Superior temporal gyrus (tissue), 1 donor: Measurements from ENCODE around the gene RPL10.

Experiments used
- DNase-seq: peaks from one replicate; pipeline ENCODE4 v3.0.0-alpha.2; 2016; ENCODE audit errors: extremely low spot score

RPL10 gene

DNA sequence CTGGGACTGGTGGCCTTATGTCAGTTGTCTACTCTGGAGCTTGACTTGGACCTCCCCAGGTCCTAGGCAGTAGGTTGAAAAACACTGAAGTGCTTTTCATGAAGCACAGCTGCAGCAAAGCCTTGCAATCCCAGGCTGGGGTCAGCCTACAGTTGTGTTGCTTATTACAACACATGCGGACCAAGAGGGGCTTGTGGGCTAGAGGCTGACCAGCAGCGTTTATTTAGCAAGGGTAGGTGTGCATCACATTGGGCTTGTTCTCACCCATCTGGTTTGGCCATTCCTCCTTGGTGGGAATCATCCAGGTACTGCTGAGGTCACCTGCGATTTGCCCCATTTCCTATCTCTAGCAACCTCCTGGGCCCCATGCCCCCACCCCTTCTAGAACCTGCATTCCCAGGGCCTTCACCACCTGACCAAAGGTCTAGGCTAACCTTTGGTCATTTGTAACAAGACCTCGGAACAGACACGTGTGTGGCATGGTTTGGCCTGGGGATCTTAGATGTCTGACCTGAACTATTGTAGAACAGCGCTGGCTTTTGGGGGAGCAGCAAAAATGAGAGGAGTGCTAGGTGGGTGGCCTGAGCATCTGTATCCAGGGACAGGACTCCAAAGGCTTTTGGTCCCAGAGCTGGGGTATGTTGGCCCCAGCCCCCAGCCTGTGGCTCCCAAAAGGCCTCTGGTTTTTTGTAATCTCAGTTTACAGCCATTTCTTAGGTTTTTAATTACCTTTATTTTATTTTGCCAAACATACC is 3.0 kb downstream of the RPL10 start:
- no peak for DNase-seq

- DNase-seq: no peak
These were observed 3.9 kb downstream of the RPL10 start for GRCh38 chrX:154401918-154402621.

DNA sequence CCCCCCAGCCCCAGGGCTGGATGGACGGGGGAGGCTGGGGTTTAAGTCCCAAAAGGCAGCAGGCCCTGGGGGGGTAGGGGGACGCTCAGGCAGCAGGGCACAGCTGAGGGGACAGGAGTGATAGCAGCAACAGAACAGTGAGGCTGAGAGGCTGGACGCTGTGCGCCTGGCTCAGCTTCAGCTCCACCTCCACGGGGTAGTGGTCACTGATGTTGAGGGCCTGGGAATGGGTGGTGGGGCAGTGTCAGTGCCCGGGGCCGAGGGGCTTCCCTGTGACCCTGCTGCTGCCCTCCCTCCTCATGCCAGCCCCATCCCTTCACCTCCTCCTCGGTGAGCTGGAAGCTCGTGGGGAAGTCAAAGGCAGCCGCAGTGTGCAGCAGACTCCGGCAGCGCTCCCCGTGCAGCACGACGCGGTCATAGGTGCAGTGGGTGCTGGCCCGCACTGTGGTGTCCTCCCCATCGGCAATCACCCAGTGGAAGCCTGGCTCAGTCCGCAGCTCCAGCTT is 4.5 kb downstream of the RPL10 start:
- no peak for DNase-seq

DNA sequence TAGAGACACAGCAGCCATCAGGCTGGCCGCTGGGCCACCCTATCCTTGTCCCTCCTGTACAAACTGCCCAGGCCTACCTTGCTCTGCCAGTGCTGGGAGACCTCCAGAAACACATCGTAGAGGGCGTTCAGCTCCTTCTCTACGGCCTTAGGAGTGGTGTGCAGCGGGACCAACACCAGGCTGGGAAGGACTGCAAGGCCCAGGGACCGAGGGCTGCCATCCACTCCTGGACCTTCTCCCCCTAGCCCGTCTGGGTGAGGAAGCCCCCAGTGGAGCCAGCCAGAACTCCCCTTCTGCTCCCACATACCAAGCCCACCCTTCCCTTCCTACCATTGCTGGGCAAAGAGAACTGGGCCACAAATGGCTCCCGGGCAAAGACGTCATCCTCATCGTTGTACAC is 5.0 kb downstream of the RPL10 start:
- no peak for DNase-seq

GRCh38 chrX:154403858-154404257 is 5.7 kb downstream of the RPL10 start:
- no peak for DNase-seq

DNA sequence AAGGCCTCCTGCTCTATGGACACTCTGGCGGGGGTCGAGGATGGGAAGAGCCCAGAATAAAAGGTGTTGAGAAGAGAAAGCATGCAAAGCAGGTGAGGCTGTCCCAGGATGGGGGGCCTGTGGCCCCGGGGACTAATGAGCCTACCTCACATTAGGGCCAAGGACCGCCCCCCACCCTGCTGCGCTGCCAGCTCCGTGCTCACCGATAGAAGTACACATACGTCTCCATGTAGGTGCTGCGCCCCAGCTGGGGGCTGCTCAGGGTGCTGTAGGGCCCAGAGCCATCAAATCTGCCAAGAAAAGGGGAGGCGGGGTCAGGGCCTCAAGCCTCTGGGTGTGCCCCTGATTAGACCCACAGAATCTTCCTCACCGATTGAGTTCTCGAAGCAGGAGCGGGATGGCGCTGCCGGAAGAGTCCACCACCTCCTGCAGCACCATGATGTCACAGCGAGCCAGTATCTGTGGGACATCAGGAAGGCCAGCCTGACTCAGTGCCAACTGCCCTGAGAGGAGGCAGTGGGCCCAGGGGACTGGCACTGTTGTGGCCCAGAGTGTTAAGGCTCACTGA is 6.5 kb downstream of the RPL10 start:
- DNase-seq: no peak

- DNase-seq: no peak
These were observed 10.6 kb downstream of the RPL10 start for GRCh38 chrX:154408659-154409221.

DNA sequence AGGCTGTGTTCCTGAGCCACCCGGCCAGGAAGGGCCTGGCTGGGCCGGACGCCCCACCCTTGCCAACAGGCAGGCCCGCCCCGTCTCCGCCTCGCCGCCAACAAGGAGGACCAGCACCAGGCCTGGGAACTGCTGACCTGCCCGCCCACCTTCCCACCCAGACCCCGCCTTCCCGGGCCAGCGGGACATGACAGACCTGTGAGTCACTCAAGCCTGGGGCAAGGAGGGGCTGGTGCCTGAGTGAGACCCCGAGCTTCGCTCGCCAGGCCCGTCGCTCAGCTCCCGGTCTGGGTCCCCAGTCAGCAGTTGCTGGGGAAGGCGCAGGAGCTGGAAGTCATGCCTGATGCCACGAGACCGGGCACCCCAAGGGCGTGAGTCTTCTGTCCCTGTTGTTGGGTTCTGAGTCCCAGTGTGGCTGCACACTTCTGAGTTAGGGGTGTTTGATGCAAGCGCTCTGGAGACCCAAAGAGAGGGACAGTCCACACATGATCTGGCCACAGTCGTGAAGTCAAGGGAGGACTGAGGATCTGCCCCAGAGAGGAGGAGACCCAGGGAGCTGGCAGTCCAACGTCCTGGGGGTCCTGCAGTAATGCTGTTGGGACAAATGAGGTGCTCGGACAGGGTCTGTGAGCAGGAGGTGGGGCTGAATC is 11.2 kb downstream of the RPL10 start, which contains the start of gene DNASE1L1:
DNASE1L1 (minus strand) TSS at position 33 of the 650 bp plus-strand sequence. CDS start 3,686 bp downstream, outside the sequence.
- no peak for DNase-seq

- DNase-seq: no peak
These were observed 13.8 kb downstream of the RPL10 start for GRCh38 chrX:154411981-154412340.

DNA sequence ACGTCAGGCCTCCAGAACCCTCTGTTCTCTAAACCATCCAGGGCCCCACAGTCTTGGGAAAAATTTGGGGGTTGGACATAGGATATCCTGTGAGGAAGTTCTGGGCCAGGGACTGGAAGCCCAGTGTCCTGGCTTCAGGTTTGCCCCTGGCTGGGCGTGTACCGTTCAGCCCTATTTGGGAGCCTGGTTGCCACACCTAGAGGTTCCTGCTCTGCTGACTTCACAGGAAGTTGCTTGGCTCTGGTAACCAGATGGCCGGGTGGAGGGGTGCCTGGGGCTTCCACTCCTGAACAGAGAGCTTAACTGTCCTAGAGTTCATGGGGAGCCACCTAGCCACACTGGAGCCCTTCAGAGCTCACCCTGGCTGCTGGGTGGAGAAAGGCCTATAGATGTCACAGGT is 14.3 kb downstream of the RPL10 start:
- no peak for DNase-seq

GRCh38 chrX:154413142-154413541 is 15.0 kb downstream of the RPL10 start:
- DNase-seq: no peak

- DNase-seq: no peak
These were observed 19.0 kb downstream of the RPL10 start for GRCh38 chrX:154417157-154417556.

GRCh38 chrX:154419189-154419588 is 21.0 kb downstream of the RPL10 start:
- DNase-seq: no peak

DNA sequence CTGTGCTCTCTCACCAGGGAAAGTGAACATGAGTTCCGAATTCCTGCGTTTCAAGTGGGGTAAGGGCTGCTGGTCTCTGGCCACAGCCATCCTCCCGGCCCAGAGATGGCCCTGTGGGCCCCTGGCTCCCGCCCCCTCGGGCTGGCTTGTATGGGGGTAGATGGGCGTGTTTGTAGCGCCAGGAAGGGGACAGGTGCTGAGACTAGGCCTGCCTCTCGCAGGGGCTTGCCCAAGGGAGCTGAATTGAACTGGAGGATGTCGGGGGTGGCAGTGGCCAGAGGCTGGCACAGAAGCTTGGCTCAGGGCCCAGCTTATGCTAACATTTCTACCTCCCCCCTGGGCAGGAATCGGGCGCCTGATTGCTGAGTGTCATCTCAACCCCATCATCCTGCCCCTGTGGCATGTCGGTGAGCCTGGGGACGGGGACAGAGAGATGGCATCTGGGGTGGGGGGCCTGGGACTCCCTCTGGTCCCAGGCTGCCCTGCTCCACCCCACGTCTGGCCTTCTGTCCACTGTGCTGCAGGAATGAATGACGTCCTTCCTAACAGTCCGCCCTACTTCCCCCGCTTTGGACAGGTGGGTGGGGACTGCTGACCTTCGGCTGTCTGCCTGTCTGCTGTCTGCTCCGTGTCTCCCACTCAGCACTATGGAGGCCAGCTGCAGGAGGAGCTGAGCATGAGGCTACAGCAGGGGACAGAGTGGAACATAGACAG is 21.7 kb downstream of the RPL10 start:
- no peak for DNase-seq

- no peak for DNase-seq
These were observed 22.2 kb downstream of the RPL10 start for GRCh38 chrX:154420402-154420756.

DNA sequence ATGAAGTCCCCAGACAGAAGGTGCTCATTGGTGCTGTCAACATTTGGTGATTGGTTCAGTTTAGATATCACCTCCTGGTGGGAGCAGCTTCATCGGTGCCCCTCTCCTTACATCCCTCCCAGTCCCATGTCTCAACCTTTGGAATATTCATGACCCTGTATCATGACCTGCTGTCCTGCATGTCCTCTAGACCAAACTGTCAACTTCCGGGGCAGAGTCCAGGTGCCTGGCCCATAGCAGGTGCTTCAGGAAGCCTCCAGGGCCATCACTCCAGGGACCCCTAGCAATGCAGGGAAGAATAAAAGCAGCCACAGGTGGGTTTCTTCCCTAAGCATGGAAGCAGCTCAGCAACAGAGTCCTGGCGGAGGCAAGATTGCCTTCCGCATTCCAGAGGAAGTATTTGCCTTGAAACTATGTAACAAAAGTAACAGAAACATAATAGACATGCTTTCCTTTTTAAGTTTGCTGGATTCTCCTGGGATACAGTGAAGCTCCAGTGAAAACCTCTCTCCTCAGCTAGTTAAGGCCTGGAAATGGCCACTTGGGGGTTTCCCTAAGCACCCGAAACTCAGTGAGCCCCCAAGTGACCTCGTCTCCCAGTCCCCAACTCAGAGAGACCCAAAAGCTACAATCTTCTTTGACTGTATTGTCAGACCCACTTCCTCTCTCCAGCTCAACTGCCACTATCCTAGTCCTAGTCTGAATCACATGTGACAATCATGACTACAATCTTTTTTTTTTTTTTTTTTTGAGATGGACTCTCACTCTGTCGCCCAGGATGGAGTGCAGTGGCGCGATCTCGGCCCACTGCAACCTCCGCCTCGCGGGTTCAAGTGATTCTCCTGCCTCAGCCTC is 29.0 kb downstream of the RPL10 start:
- no peak for DNase-seq

- peak; percentile 88 for DNase-seq
These were observed 30.3 kb downstream of the RPL10 start, which contains the start of gene ATP6AP1 for GRCh38 chrX:154428176-154429171. ATP6AP1 (plus strand) TSS chrX:154428677; CDS start chrX:154428693, 16 bp downstream.

DNA sequence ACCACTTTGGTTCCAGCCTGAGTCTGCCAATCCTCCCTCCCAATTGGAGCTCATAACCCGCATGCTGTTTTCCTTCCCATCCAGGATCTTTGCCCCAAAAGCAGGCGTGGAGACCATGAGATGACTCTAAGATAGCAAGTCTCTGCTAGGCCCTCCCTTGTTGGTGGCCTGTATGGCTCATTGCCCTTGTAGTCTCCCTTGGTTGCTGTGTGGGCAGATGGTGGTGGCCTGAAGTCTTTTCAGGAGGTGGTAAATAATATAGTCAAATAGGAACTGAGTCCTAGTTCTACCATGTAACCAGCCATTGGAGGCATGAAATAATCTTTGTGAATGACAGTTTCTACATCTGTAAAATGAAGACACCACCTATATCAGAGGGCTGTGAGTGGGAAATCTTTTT is 31.5 kb downstream of the RPL10 start:
- no peak for DNase-seq

DNA sequence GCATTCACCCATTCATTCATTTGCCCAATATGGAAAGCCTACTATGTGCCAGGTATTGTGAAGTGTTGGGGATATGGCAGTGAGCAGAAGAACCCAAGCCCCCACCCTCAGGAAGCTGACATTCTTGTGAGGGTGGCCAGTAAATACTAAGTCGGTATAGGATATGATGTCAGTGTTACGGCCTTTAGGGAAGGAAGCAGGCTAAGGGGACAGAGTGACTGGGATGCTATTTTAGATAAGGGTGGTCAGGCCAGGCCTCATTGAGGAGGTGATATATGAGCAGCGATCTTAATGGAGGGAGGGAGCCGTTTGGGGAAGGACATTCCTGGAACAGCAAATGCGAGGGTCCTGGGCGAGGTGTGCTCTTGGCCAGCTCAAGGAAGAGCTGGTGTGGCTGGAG is 32.3 kb downstream of the RPL10 start:
- no peak for DNase-seq
